GM23338 (cell line): ENCODE measurements around the gene BTBD1. TPM values are rescaled to one million over a fixed set of nuclear protein-coding genes. Genes with fewer than 3 reads are reported as not detected.
A peak's percentile ranks its signal among the peaks of the same experiment; 100 is the strongest.

Source experiments
- ATAC-seq: fragments of 200-7000 bp; cut with Tn5 transposase; 3 replicates; pipeline ENCODE4 v1.9.1; 2020
- DNase-seq: peaks from one replicate; pipeline ENCODE4 v3.0.0-alpha.2; 2015; ENCODE audit warnings: low spot score
- H2AFZ ChIP-seq: fragments of 200-600 bp; sonication (generic); 2 replicates; pipeline ENCODE4 v1.8.0; 2016; ENCODE audit warnings: antibody characterized with exemption, mild to moderate bottlenecking, moderate library complexity
- H3F3A ChIP-seq: fragments of 200-600 bp; sonication (generic); replicated peaks from 2 replicates; pipeline ENCODE4 v1.8.0; 2017; ENCODE audit warnings: antibody characterized with exemption, mixed run types, low read depth
- H3K27ac ChIP-seq: fragments of 200-600 bp; sonication (generic); 2 replicates; pipeline ENCODE4 v1.6.1; 2016; ENCODE audit warnings: low read depth
- H3K27me3 ChIP-seq: fragments of 200-600 bp; sonication (generic); 2 replicates; pipeline ENCODE4 v1.8.0; 2016; ENCODE audit warnings: mild to moderate bottlenecking, mixed run types, moderate library complexity; ENCODE audit not compliant: insufficient read depth
- H3K36me3 ChIP-seq: fragments of 200-600 bp; sonication (generic); 2 replicates; pipeline ENCODE4 v1.8.0; 2016; ENCODE audit warnings: mild to moderate bottlenecking; ENCODE audit not compliant: insufficient read depth
- H3K4me1 ChIP-seq: fragments of 200-600 bp; sonication (generic); 2 replicates; pipeline ENCODE4 v1.8.0; 2016; ENCODE audit warnings: mild to moderate bottlenecking, moderate library complexity; ENCODE audit not compliant: insufficient read depth
- H3K4me2 ChIP-seq: fragments of 200-600 bp; sonication (generic); 2 replicates; pipeline ENCODE4 v1.7.1; 2017; ENCODE audit warnings: mixed run types
- H3K4me3 ChIP-seq: fragments of 200-600 bp; sonication (generic); 2 replicates; pipeline ENCODE4 v1.6.1; 2016; ENCODE audit warnings: mixed run types
- H3K79me2 ChIP-seq: fragments of 200-600 bp; sonication (generic); replicated peaks from 2 replicates; pipeline ENCODE4 v1.8.0; 2017; ENCODE audit warnings: mild to moderate bottlenecking; ENCODE audit not compliant: insufficient read depth
- H3K9me2 ChIP-seq: fragments of 200-600 bp; sonication (generic); 2 replicates; pipeline ENCODE4 v1.8.0; 2017; ENCODE audit not compliant: insufficient read depth
- H4K20me1 ChIP-seq: fragments of 200-600 bp; sonication (generic); replicated peaks from 2 replicates; pipeline ENCODE4 v1.8.0; 2017; ENCODE audit warnings: mild to moderate bottlenecking; ENCODE audit not compliant: insufficient read depth
- H3K27ac Mint-ChIP-seq: 2 replicates; pipeline ENCODE4 v1.8.0; 2020; ENCODE audit warnings: inconsistent platforms, mild to moderate bottlenecking, moderate library complexity, mixed read lengths
- H3K27me3 Mint-ChIP-seq: 3 replicates; pipeline ENCODE4 v1.8.0; 2022; ENCODE audit warnings: low read depth, mild to moderate bottlenecking, moderate library complexity, mixed read lengths, inconsistent platforms; ENCODE audit not compliant: insufficient read depth, poor library complexity
- H3K36me3 Mint-ChIP-seq: 3 replicates; pipeline ENCODE4 v1.8.0; 2021; ENCODE audit warnings: low read depth, mild to moderate bottlenecking, inconsistent platforms, moderate library complexity, mixed read lengths
- H3K4me1 Mint-ChIP-seq: 3 replicates; pipeline ENCODE4 v1.8.0; 2020; ENCODE audit warnings: mild to moderate bottlenecking, inconsistent platforms, mixed read lengths
- H3K4me3 Mint-ChIP-seq: 3 replicates; pipeline ENCODE4 v1.8.0; 2021; ENCODE audit warnings: moderate library complexity, mild to moderate bottlenecking, inconsistent platforms, mixed read lengths
- H3K9me3 Mint-ChIP-seq: 3 replicates; pipeline ENCODE4 v1.8.0; 2020; ENCODE audit warnings: moderate library complexity, mild to moderate bottlenecking, inconsistent platforms, mixed read lengths
- CREB1 ChIP-seq: fragments of 250-450 bp; sonication (Bioruptor Pico); IDR thresholded peaks from 2 replicates; pipeline ENCODE4 v1.5.0; 2020; ENCODE audit warnings: low read depth, mild to moderate bottlenecking, moderate library complexity
- CTCF ChIP-seq, 2 experiments: fragments of 200-600 bp in 1 of 2; sonication (generic) in 1 of 2; conservative IDR thresholded peaks; 2 replicates each; pipeline versions ENCODE4 v1.5.1 to v1.6.1; 2016 to 2017; ENCODE audit warnings: antibody characterized with exemption in 2 of 2, low read depth in 2 of 2, mild to moderate bottlenecking in 2 of 2, moderate library complexity in 1 of 2
- ETS1 ChIP-seq: IDR thresholded peaks from 2 replicates; pipeline ENCODE4 v1.6.1; 2016; ENCODE audit warnings: antibody characterized with exemption
- EZH2 ChIP-seq: fragments of 200-600 bp; sonication (generic); IDR thresholded peaks from one replicate; pipeline ENCODE4 v1.8.0; 2017; ENCODE audit warnings: antibody characterized with exemption, mild to moderate bottlenecking, low read depth; ENCODE audit not compliant: unreplicated experiment
- EZH2phosphoT487 ChIP-seq: fragments of 200-600 bp; sonication (generic); IDR thresholded peaks from one replicate; pipeline ENCODE4 v1.8.1; 2018; ENCODE audit warnings: antibody characterized with exemption; ENCODE audit not compliant: unreplicated experiment
- JUNB ChIP-seq: IDR thresholded peaks from one replicate; pipeline ENCODE4 v1.6.1; 2016; ENCODE audit warnings: antibody characterized with exemption; ENCODE audit not compliant: unreplicated experiment
- NANOG ChIP-seq: IDR thresholded peaks from 2 replicates; pipeline ENCODE4 v1.6.1; 2016; ENCODE audit warnings: antibody characterized with exemption, borderline replicate concordance
- POLR2AphosphoS5 ChIP-seq: IDR thresholded peaks from 2 replicates; pipeline ENCODE4 v1.6.1; 2016; ENCODE audit warnings: antibody characterized with exemption, low read depth
- REST ChIP-seq: IDR thresholded peaks from one replicate; pipeline ENCODE4 v1.6.1; 2018; ENCODE audit warnings: antibody characterized with exemption; ENCODE audit not compliant: unreplicated experiment
- STAT1 ChIP-seq: IDR thresholded peaks from one replicate; pipeline ENCODE4 v1.6.1; 2016; ENCODE audit warnings: antibody characterized with exemption; ENCODE audit not compliant: unreplicated experiment
- ZNF114 ChIP-seq: fragments of 250-450 bp; sonication (Bioruptor Pico); IDR thresholded peaks from 2 replicates; pipeline ENCODE4 v1.5.0; 2020; ENCODE audit warnings: mild to moderate bottlenecking, moderate library complexity
- ZNF331 ChIP-seq: fragments of 250-450 bp; sonication (Bioruptor Pico); IDR thresholded peaks from 2 replicates; pipeline ENCODE4 v1.5.0; 2020; ENCODE audit warnings: low read depth, mild to moderate bottlenecking, moderate library complexity
- polyA plus RNA-seq: library from polyadenylated mRNA; unstranded; fragments of >200 nt; fragmentation: Nextera tagmentation; extraction: Ambion mirVana; gene quantifications from 2 replicates; pipeline ENCODE4 v1.2.1, GENCODE V29; 2016
- total RNA-seq: library from RNA; depleted of rRNA; stranded (reverse); fragments of >200 nt; shearing (Covaris generic); gene quantifications from 2 replicates; pipeline ENCODE4 v1.2.3, GENCODE V29; 2014

BTBD1 gene
- total and polyA plus RNA-seq, 2 experiments from 2014 or later = 12.6 to 66.1 TPM

GRCh38 chr15:83081256-83082014 is 14.4 kb upstream of the BTBD1 start:
- Mint-ChIP-seq H3K4me3 (no peak overlapping the region), H3K9me3 (no peaks in the 10 kb centered on the region), H3K27ac (no peak overlapping the region), H3K36me3 (no peaks in the 10 kb centered on the region), H3K4me1 (peaks cover 3% of the 10 kb centered on the region; the same call in 1 of the 3 replicates), H3K27me3 (peaks cover 3% of the 10 kb centered on the region)
- TF ChIP-seq POLR2AphosphoS5 (no peak), CREB1 (CRISPR knock-in tag) (no peak), JUNB (no peak), ZNF114 (CRISPR knock-in tag) (no peak), NANOG (no peak), ETS1 (no peak), EZH2phosphoT487 (no peak), STAT1 (no peak)
- Histone ChIP-seq H3K36me3 (no peaks in the 10 kb centered on the region), H3K27me3 (no peaks in the 10 kb centered on the region), H3K79me2 (no peaks in the 10 kb centered on the region), H3K4me2 (no peak overlapping the region), H2AFZ (no peak overlapping the region), H3K9me2 (no peaks in the 10 kb centered on the region), H3K27ac (no peak overlapping the region), H3K4me1 (no peaks in the 10 kb centered on the region), H3K4me3 (no peak overlapping the region), H4K20me1 (no peaks in the 10 kb centered on the region), H3F3A (no peaks in the 10 kb centered on the region)
- DNase-seq (no peak), ATAC-seq (no peak)

GRCh38 chr15:83078712-83079111 is 11.7 kb upstream of the BTBD1 start:
- H3K4me3 ChIP-seq = no peak overlapping the region
- no peaks in the 10 kb centered on the region for H3F3A ChIP-seq
- H3K4me1 Mint-ChIP-seq = peaks cover 3% of the 10 kb centered on the region; the same call in 1 of the 3 replicates
- no peaks in the 10 kb centered on the region for H3K79me2 ChIP-seq
- no peak overlapping the region for H3K27ac ChIP-seq
- H3K27me3 Mint-ChIP-seq = peaks cover 3% of the 10 kb centered on the region
- no peaks in the 10 kb centered on the region for H3K9me2 ChIP-seq
- H2AFZ ChIP-seq = peak overlapping the region; percentile 76; the same call in 1 of the 2 replicates
- peaks cover 15% of the 10 kb centered on the region for H3K9me3 Mint-ChIP-seq
- no peaks in the 10 kb centered on the region for H3K27me3 ChIP-seq
- H4K20me1 ChIP-seq = no peaks in the 10 kb centered on the region
- ATAC-seq (peak; percentile 62; the same call in 2 of the 3 replicates), DNase-seq (no peak)
- peaks cover 10% of the 10 kb centered on the region for H3K36me3 Mint-ChIP-seq
- H3K4me2 ChIP-seq = no peak overlapping the region
- H3K4me3 Mint-ChIP-seq = no peak overlapping the region
- H3K4me1 ChIP-seq = no peaks in the 10 kb centered on the region
- no peaks in the 10 kb centered on the region for H3K36me3 ChIP-seq
- no peak overlapping the region for H3K27ac Mint-ChIP-seq
- no peak for TF ChIP-seq POLR2AphosphoS5
- TF ChIP-seq EZH2phosphoT487 = no peak
- no peak for TF ChIP-seq ETS1
- no peak for TF ChIP-seq CREB1 (CRISPR knock-in tag)
- TF ChIP-seq ZNF331 (CRISPR knock-in tag) = no peak
- TF ChIP-seq REST = no peak
- TF ChIP-seq ZNF114 (CRISPR knock-in tag) = no peak
- TF ChIP-seq STAT1 = no peak
- TF ChIP-seq CTCF (conservative IDR thresholded peaks at IDR 0.05; ENCODE audit: low read depth in 2 of 2) = no peak
- no peak for TF ChIP-seq JUNB
- no peak for TF ChIP-seq EZH2
